Neural cell (in vitro differentiated cells): ENCODE results near the gene QPRT. TPM values are rescaled to one million over a fixed set of nuclear protein-coding genes. Genes with fewer than 3 reads are reported as not detected.

Source experiments
- H2AFZ ChIP-seq: fragments of 200-600, 300-800 bp; sonication (generic), shearing (Covaris generic); 2 replicates; pipeline ENCODE4 v1.6.0; 2014; ENCODE audit warnings: low read depth, mild to moderate bottlenecking, antibody characterized with exemption, low read length, moderate library complexity
- H3F3A ChIP-seq: fragments of 200-600 bp; shearing (Covaris generic); 2 replicates; pipeline ENCODE4 v1.6.1; 2016; ENCODE audit warnings: mild to moderate bottlenecking, moderate library complexity, mixed read lengths, antibody characterized with exemption, low read length; ENCODE audit not compliant: insufficient read depth, poor library complexity, severe bottlenecking
- H3K27ac ChIP-seq: fragments of 200-600, 300-800 bp; sonication (generic), shearing (Covaris generic); 2 replicates; pipeline ENCODE4 v1.5.1; 2014; ENCODE audit warnings: mild to moderate bottlenecking, low read length, moderate library complexity
- H3K27me3 ChIP-seq: fragments of 300-800, 200-600 bp; sonication (generic), shearing (Covaris generic); 2 replicates; pipeline ENCODE4 v1.6.0; 2014; ENCODE audit warnings: mild to moderate bottlenecking, low read depth, low read length, moderate library complexity; ENCODE audit not compliant: insufficient read depth
- H3K36me3 ChIP-seq: fragments of 300-800, 200-600 bp; sonication (generic), shearing (Covaris generic); 2 replicates; pipeline ENCODE4 v1.5.1; 2014; ENCODE audit warnings: mild to moderate bottlenecking, antibody characterized with exemption, low read length, moderate library complexity; ENCODE audit not compliant: insufficient read depth
- H3K4me2 ChIP-seq: fragments of 300-800, 200-600 bp; sonication (generic), shearing (Covaris generic); 2 replicates; pipeline ENCODE4 v1.6.0; 2014; ENCODE audit warnings: mild to moderate bottlenecking, low read length
- H3K4me3 ChIP-seq: fragments of 300-800, 200-600 bp; sonication (generic), shearing (Covaris generic); 2 replicates; pipeline ENCODE4 v1.5.1; 2014; ENCODE audit warnings: mild to moderate bottlenecking, low read length, moderate library complexity
- H3K79me2 ChIP-seq: fragments of 200-600 bp; shearing (Covaris generic); replicated peaks from 2 replicates; pipeline ENCODE4 v1.6.0; 2014; ENCODE audit warnings: mild to moderate bottlenecking, low read length, moderate library complexity; ENCODE audit not compliant: insufficient read depth
- H3K9ac ChIP-seq: fragments of 300-800, 200-600 bp; sonication (generic), shearing (Covaris generic); 2 replicates; pipeline ENCODE4 v1.6.1; 2016; ENCODE audit warnings: mild to moderate bottlenecking, low read length, mixed read lengths
- H3K9me2 ChIP-seq: fragments of 200-600 bp; shearing (Covaris generic); 2 replicates; pipeline ENCODE4 v1.6.1; 2016; ENCODE audit warnings: mild to moderate bottlenecking, low read length, mixed read lengths; ENCODE audit not compliant: insufficient read depth
- H3K9me3 ChIP-seq: fragments of 200-600, 300-800 bp; sonication (generic), shearing (Covaris generic); 2 replicates; pipeline ENCODE4 v1.6.1; 2016; ENCODE audit warnings: mild to moderate bottlenecking, mixed run types, low read length, moderate library complexity, mixed read lengths
- H4K20me1 ChIP-seq: fragments of 200-600 bp; shearing (Covaris generic); 2 replicates; pipeline ENCODE4 v1.6.1; 2016; ENCODE audit warnings: mild to moderate bottlenecking, mixed run types; ENCODE audit not compliant: insufficient read depth
- CTCF ChIP-seq: fragments of 450-650 bp; IDR thresholded peaks from 2 replicates; pipeline ENCODE4 v1.5.1; 2014; ENCODE audit warnings: antibody characterized with exemption, mild to moderate bottlenecking, moderate library complexity; ENCODE audit not compliant: poor library complexity, severe bottlenecking
- EP300 ChIP-seq: fragments of 450-650 bp; conservative IDR thresholded peaks from 2 replicates; pipeline ENCODE4 v1.6.1; 2014; ENCODE audit warnings: antibody characterized with exemption, mild to moderate bottlenecking, moderate library complexity; ENCODE audit not compliant: poor library complexity, severe bottlenecking
- EZH2 ChIP-seq: fragments of 200-600, 300-800 bp; shearing (Covaris generic), sonication (generic); IDR thresholded peaks from 2 replicates; pipeline ENCODE4 v1.6.1; 2014; ENCODE audit warnings: antibody characterized with exemption, low read length, borderline replicate concordance, mild to moderate bottlenecking; ENCODE audit not compliant: insufficient read depth, poor library complexity, severe bottlenecking
- MXI1 ChIP-seq: fragments of 450-650 bp; conservative IDR thresholded peaks from 2 replicates; pipeline ENCODE4 v1.6.1; 2014; ENCODE audit warnings: antibody characterized with exemption, mild to moderate bottlenecking; ENCODE audit not compliant: poor library complexity, severe bottlenecking
- POLR2AphosphoS5 ChIP-seq: IDR thresholded peaks from 2 replicates; pipeline ENCODE4 v1.6.1; 2012
- RAD21 ChIP-seq: fragments of 450-650 bp; conservative IDR thresholded peaks from 2 replicates; pipeline ENCODE4 v1.6.1; 2014; ENCODE audit warnings: antibody characterized with exemption, mild to moderate bottlenecking, moderate library complexity
- SMC3 ChIP-seq: fragments of 450-650 bp; conservative IDR thresholded peaks from 2 replicates; pipeline ENCODE4 v1.6.1; 2014; ENCODE audit warnings: antibody characterized with exemption, mild to moderate bottlenecking, moderate library complexity; ENCODE audit not compliant: poor library complexity
- TAF1 ChIP-seq: IDR thresholded peaks from 2 replicates; pipeline ENCODE4 v1.6.1; 2012; ENCODE audit warnings: low read depth
- polyA plus RNA-seq: library from polyadenylated mRNA; depleted of rRNA; stranded (reverse); fragments of >200 nt; gene quantifications from 2 replicates; pipeline ENCODE4 v1.2.3, GENCODE V29; 2014
- TF ChIP-seq, protein P1 (sequence below): IDR thresholded peaks from 2 replicates; pipeline ENCODE4 v1.6.1; 2012; ENCODE audit warnings: borderline replicate concordance

The QPRT gene
- polyA plus RNA-seq, 1 donor from 2014 or later = 2.7 TPM

DNA sequence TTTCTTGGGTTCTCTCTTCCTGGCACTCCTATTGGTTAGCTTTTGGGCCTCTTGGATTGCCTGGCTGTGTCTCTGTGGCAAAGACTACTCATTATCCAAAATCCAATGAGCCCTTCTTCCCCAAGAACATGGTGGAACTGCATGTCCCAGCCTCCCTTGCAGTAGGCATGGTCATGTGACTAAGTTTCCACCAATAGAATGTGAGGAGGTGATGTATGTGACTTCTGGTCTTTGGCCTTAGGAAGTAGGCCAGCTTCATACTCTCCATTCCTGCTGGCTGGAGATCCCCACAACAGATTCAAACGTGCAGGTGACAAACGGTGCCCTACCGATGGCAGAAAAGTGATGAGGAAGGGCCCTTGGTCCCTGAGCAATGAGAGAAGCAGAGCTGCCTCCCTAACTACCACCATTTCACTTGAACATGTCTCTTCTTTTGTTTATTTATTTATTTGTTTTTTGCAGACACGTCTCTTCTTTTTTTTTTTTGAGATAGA, 33.2 kb upstream of the QPRT start:
- Histone ChIP-seq H3F3A (no peaks in the 10 kb centered on the region), H3K9ac (no peak overlapping the region), H3K9me3 (no peaks in the 10 kb centered on the region), H3K4me2 (no peak overlapping the region), H3K27ac (no peak overlapping the region), H3K27me3 (no peaks in the 10 kb centered on the region), H3K4me3 (no peak overlapping the region), H4K20me1 (no peaks in the 10 kb centered on the region), H3K9me2 (no peaks in the 10 kb centered on the region), H2AFZ (no peak overlapping the region), H3K36me3 (no peaks in the 10 kb centered on the region), H3K79me2 (no peaks in the 10 kb centered on the region)
- TF ChIP-seq RAD21 (no peak), CTCF (no peak), TAF1 (no peak), EZH2 (no peak), EP300 (no peak), SMC3 (no peak), MXI1 (no peak), POLR2AphosphoS5 (no peak)
- TF ChIP-seq, protein P1, sequence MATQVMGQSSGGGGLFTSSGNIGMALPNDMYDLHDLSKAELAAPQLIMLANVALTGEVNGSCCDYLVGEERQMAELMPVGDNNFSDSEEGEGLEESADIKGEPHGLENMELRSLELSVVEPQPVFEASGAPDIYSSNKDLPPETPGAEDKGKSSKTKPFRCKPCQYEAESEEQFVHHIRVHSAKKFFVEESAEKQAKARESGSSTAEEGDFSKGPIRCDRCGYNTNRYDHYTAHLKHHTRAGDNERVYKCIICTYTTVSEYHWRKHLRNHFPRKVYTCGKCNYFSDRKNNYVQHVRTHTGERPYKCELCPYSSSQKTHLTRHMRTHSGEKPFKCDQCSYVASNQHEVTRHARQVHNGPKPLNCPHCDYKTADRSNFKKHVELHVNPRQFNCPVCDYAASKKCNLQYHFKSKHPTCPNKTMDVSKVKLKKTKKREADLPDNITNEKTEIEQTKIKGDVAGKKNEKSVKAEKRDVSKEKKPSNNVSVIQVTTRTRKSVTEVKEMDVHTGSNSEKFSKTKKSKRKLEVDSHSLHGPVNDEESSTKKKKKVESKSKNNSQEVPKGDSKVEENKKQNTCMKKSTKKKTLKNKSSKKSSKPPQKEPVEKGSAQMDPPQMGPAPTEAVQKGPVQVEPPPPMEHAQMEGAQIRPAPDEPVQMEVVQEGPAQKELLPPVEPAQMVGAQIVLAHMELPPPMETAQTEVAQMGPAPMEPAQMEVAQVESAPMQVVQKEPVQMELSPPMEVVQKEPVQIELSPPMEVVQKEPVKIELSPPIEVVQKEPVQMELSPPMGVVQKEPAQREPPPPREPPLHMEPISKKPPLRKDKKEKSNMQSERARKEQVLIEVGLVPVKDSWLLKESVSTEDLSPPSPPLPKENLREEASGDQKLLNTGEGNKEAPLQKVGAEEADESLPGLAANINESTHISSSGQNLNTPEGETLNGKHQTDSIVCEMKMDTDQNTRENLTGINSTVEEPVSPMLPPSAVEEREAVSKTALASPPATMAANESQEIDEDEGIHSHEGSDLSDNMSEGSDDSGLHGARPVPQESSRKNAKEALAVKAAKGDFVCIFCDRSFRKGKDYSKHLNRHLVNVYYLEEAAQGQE = no peak

GRCh38 chr16:29646947-29647346, 32.0 kb upstream of the QPRT start:
- H3K9ac ChIP-seq = no peak overlapping the region
- no peaks in the 10 kb centered on the region for H3K9me3 ChIP-seq
- no peaks in the 10 kb centered on the region for H4K20me1 ChIP-seq
- H3K27me3 ChIP-seq = no peaks in the 10 kb centered on the region
- no peaks in the 10 kb centered on the region for H3K36me3 ChIP-seq
- no peak overlapping the region for H3K4me3 ChIP-seq
- no peak overlapping the region for H3K4me2 ChIP-seq
- H3F3A ChIP-seq = no peaks in the 10 kb centered on the region
- no peaks in the 10 kb centered on the region for H3K79me2 ChIP-seq
- no peak overlapping the region for H3K27ac ChIP-seq
- no peak overlapping the region for H2AFZ ChIP-seq
- no peak for TF ChIP-seq MXI1
- no peak for TF ChIP-seq SMC3
- H3K9me2 ChIP-seq = no peaks in the 10 kb centered on the region
